ENCODE results near the gene ACTMAP.
"Not testable (repeated sequence)": the region's sequence is repeated elsewhere in the genome, so short reads cannot be mapped to it uniquely, and the experiment has no call there.

The ACTMAP gene

GRCh38 chr19:40742477-40742876 lies 7.8 kb downstream of the ACTMAP start:
- no peak for DNase-seq

GRCh38 chr19:40741527-40742390 lies 8.5 kb downstream of the ACTMAP start:
- no peak for DNase-seq

GRCh38 chr19:40740747-40741146 lies 9.5 kb downstream of the ACTMAP start:
- no peak for DNase-seq

- DNase-seq, result no peak
Measured at GRCh38 chr19:40739871-40740703, 10.2 kb downstream of the ACTMAP start.

GRCh38 chr19:40739030-40739839 lies 11.0 kb downstream of the ACTMAP start:
- DNase-seq, result no peak

- no peak for DNase-seq
Measured at GRCh38 chr19:40737102-40737644, 13.1 kb downstream of the ACTMAP start.

GRCh38 chr19:40736661-40737060 lies 13.6 kb downstream of the ACTMAP start:
- DNase-seq, result no peak

- no peak for DNase-seq
Measured at GRCh38 chr19:40735013-40735771, 15.1 kb downstream of the ACTMAP start.

GRCh38 chr19:40733149-40733548 lies 17.1 kb downstream of the ACTMAP start:
- no peak for DNase-seq

GRCh38 chr19:40732304-40732703 lies 18.0 kb downstream of the ACTMAP start:
- DNase-seq, result not testable (repeated sequence)

GRCh38 chr19:40730065-40730464 lies 20.2 kb downstream of the ACTMAP start:
- not testable (repeated sequence) for DNase-seq

- DNase-seq, result no peak
Measured at GRCh38 chr19:40726279-40726678, 24.0 kb downstream of the ACTMAP start.

GRCh38 chr19:40724855-40725254 lies 25.4 kb downstream of the ACTMAP start:
- no peak for DNase-seq

GRCh38 chr19:40724315-40724714 lies 26.0 kb downstream of the ACTMAP start:
- no peak for DNase-seq

- DNase-seq, result no peak
Measured at GRCh38 chr19:40723661-40724254, 26.5 kb downstream of the ACTMAP start.

- DNase-seq, result no peak
Measured at GRCh38 chr19:40721936-40722661, 28.2 kb downstream of the ACTMAP start.

- no peak for DNase-seq
Measured at GRCh38 chr19:40721140-40721486, 29.2 kb downstream of the ACTMAP start.

GRCh38 chr19:40719414-40719894 lies 30.8 kb downstream of the ACTMAP start:
- DNase-seq, result no peak

- DNase-seq, result no peak
Measured at GRCh38 chr19:40718774-40719391, 31.4 kb downstream of the ACTMAP start.

All from fibroblast of skin of abdomen (primary cell).